GM10847 (cell line): ENCODE data around the gene RMDN3.
A peak's percentile ranks its signal among the peaks of the same experiment; 100 is the strongest.

Source experiments
- POLR2A ChIP-seq: IDR thresholded peaks from 2 replicates; pipeline ENCODE4 v1.6.1; 2011; ENCODE audit not compliant: insufficient read length; ENCODE audit errors: extremely low read depth

RMDN3 gene

GRCh38 chr15:40694688-40695468, 60.2 kb downstream of the RMDN3 start, which contains the start of gene RAD51:
TSS of gene RAD51 (plus strand) at chr15:40695174. CDS start at chr15:40698759, 3,585 bp downstream.
- peak; percentile 68 for TF ChIP-seq POLR2A

DNA sequence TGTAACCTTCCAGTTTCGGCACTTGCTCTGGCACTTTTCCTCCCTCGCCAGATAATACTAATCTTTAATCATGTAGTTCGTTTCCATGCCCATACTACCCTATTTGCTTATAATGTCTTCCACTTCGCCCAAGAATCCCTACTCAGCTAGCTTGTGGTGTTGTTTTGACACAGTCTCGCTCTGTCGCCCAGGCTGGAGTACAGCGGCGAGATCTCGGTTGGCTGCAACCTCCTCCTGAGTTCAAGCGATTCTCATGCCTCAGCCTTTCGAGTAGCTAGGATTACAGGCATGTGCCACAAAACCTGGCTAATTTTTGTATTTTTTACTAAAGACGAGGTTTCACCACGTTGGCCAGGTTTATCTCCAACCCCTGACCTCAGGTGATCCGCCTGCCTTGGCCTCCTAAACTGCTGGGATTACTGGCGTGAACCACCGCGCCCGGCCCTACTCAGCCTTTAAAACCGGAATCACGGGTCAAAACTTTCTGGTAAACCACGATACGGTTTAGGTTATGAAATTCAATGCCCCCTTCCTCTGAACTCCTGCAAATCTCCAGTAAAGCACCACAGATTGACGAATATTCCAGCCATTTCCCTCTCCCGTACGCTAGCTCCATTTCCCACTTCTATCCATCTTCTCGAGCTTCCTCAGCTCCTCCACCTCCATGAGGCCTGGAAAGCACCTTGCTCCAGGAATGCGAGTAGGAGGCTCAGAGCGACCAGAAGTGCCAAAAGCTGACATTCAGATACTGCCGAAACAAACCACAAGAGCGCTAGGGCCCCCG, 61.0 kb downstream of the RMDN3 start:
- TF ChIP-seq POLR2A = no peak

DNA sequence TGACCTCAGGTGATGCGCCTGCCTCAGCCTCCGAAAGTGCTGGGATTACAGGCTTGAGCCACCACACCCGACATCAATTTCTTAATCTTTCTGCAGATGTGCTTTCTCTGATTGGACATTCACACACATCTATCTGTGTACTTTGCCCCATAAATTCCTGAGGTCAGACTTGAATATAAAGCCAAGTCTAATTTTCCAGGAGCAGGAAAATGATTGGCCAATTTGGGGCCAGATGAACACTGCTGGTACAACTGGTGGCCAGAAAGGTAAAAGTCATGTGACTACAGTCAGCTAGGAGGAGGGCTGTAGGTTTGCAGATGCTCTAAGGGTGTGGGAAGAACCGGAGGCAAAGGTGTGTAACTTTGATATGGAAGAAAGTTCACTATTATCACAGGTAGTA, 63.3 kb downstream of the RMDN3 start:
- TF ChIP-seq POLR2A = no peak

DNA sequence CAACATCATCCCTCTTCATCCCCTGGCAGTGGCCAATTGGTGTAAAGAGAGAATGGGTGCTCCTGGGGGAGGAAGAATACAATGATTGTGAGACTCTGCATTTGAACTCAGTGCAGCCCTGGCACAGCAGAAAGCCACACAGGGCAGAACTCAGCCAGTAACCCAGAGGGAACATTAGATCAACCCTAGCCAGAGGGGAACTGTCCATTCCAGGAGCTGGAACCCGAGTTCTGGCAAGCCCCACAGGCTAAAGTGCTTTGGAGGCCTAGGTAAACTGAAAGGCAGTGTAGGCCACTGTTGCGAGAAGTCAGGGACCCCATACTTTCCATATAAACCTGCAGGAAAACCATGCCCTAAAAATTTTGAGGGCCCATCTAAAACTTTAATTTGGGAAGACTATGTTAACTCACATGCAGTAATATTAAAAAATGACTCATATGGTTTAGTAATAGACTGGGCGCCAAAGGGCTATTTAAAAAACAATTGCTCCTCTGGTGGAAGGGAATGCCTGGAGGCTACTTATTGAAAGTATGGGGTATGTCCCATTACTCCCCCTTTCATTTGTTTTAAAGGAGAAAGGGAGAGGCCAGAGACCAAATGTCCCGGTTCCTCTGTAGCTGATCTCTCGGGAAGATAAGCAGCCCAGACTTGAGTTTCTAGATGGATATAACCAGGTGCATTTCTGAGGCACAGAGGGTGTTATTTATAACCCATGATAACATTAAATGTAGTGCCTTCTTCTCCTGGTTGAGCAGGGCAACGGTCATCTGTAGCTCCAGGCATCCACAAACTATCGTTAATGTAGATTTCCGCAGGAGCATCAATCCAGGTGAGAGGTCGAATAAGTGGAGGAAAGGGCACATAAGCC, 65.9 kb downstream of the RMDN3 start:
- TF ChIP-seq POLR2A = no peak
